Esophagus mucosa (tissue), 1 donor: ENCODE measurements around the gene NUDT21. TPM values are rescaled to one million over a fixed set of nuclear protein-coding genes. Genes with fewer than 3 reads are reported as not detected.
"Not testable (repeated sequence)": the region's sequence is repeated elsewhere in the genome, so short reads cannot be mapped to it uniquely, and the experiment has no call there.

Source experiments
- ATAC-seq: fragments of 200-7000 bp; cut with Tn5 transposase; one replicate; pipeline ENCODE4 v1.9.1; 2020
- total RNA-seq: library from RNA; stranded (reverse); gene quantifications from one replicate; pipeline ENCODE4 v1.2.4, GENCODE V29; 2023
- donor health status: DM: yes; HTN: yes; CAD: no.

Gene NUDT21
- 99.3 TPM for total RNA-seq

- peak; percentile 99 for ATAC-seq
These were observed at the start of gene NUDT21, which contains the start of gene OGFOD1 for GRCh38 chr16:56450986-56451752. Gene NUDT21, minus strand, starts transcription at chr16:56451332. Its CDS starts 130 bp downstream, at chr16:56451202. Gene OGFOD1, plus strand, starts transcription at chr16:56451554. Its CDS starts 59 bp downstream, at chr16:56451613.

- ATAC-seq = no peak
These were observed 42.7 kb upstream of the NUDT21 start for GRCh38 chr16:56493815-56494214.

GRCh38 chr16:56493126-56493525 is 42.0 kb upstream of the NUDT21 start:
- ATAC-seq = no peak

DNA sequence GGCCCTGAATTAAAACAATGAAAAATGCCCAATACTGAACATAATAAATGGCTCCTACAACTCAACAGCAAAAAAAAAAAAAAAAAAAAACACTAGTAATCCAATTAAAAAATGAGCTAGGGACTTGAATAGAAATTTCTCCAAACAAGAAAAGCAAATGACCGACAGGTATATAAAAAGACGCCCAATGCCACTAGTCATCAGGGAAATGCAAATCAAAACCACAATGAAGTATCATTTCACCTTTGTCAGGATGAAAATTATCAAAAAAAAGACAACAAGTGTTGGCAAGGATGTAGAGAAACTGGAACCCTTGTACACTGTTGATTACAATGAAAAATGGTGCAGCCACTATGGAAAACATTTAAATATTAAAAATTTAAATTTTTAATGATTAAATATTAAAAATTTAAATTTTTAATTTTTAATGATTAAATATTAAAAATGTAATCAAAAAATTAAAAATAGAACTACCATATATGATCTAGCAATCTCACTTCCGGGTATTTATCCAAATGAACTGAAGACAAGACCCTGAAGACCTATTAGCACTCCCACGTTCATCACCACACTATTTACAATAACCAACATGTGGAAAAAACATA is 40.6 kb upstream of the NUDT21 start:
- ATAC-seq = no peak

- not testable (repeated sequence) for ATAC-seq
These were observed 37.7 kb upstream of the NUDT21 start for GRCh38 chr16:56488868-56489267.

DNA sequence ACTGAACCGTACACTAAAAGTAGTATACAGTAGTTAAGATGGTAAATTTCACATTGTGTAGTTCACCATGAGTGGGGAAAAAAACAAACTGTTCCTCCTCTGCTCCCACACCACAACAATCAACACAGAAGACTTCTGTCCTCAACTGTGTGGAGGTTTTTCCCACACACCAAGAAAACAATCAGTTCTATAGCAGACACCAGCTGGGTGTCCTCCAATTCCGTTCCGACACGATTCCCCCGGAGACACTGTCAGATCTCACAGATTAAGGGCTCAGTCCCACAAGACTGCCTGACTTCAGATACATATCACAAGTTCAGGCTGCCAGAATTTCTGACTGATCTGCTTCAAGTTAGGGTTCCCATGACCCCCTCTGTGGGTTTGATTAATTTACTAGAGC is 36.9 kb upstream of the NUDT21 start:
- ATAC-seq = no peak

GRCh38 chr16:56483394-56483793 is 32.3 kb upstream of the NUDT21 start:
- ATAC-seq = no peak

GRCh38 chr16:56482683-56483236 is 31.6 kb upstream of the NUDT21 start:
- peak; percentile 58 for ATAC-seq

GRCh38 chr16:56481468-56482122 is 30.5 kb upstream of the NUDT21 start:
- no peak for ATAC-seq

DNA sequence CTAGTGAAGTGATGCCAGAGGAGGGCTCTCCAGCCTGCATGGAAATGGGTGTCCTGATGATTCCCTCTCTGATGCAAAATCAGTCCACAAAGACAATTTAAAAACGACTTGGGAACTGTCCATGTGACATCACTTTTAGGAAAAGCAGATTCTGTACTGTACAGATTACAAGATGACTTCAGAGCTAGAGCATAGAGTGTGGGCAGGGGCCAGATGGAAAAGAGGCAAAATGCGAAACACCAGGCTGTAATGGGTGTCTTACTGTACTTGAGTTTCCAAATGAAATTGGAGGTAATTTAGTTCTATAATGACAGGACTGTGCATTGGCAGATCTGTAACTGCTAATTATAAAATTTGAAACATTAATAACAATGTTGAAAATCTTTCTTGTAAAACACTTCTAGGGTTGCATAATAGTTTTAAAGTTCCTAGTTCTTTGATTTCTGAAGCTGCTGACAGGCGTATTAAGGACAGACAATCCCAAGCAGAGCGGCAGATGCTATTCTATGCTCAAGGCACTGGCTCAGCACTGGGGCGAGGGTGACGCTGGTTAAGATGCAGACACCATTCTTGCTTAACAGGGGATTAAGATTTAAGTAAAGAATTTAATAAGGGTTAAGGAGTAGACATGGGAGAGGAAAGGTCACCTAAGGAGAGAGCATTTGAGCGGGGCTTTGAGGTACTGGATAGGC is 29.8 kb upstream of the NUDT21 start:
- peak; percentile 64 for ATAC-seq

- ATAC-seq = peak; percentile 39
These were observed 28.3 kb upstream of the NUDT21 start for GRCh38 chr16:56479469-56479868.

DNA sequence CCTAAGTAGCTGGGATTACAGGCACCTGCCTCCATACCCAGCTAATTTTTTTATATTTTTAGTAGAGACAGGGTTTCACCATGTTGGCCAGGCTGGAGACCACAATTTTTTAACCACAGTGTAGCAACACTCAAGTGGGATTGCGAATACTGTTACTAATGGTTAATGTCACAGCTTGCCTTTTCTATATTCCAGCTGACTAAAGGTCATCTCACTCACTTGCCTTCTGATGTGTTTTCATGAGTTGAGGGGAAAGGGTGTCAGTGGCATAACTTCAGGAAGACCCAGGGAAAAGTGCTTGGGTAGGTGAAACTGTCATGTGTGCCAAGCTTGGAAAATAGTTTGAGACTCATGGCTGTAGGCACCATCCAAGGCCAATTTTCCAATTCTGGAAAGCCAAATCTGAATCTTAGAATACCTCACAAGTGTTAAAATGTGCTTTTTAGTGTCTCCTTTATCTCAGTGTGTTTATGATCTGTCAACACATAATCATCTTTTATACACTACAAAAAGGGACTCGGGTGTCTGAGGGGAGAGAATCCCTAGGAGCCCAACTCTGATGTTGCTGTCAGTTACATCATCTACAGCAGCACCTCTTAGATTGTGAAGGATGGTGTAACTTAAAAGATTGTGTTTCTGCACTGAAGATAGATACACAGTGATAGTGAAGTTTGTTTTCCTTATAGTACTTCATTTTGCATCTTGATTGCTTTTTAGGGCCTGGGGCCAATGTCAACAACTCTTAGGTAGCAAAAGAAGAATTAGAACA is 27.3 kb upstream of the NUDT21 start:
- ATAC-seq = no peak

DNA sequence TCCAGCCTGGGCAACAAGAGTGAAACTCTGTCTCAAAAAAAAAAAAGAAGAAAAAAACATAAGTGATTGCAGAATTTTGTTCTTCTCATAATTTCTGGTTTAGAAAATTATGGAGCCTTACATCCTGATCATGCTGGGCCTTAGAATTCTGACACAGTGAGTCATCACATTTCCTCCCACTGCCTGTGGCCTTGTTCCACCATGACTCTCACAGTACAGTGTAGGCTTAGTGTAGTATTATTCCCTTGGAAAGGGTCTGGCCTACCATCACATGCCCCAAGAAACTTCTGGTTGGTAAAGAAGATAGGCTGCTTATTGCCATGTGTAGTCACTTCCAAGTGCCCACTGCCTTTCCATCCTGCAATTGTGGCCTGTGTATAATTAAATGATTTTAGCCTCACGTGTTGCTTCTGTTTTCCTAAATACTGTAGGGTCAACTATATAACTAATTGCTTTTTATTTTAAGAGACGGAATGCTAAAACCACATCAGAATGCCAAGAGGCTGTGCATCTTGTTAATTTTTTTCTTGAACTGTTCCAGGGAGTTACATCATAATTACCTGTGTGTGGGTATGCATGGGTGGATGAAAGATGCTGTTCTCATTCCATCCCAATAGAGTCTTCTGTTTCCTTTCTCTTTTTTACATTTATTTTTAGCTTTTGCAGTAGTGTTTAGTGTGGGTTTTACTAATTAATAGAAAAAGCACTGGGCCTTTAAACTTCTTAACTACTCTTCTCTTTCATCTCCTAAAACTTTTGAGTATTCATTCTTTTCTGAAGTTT is 26.2 kb upstream of the NUDT21 start:
- peak; percentile 74 for ATAC-seq

DNA sequence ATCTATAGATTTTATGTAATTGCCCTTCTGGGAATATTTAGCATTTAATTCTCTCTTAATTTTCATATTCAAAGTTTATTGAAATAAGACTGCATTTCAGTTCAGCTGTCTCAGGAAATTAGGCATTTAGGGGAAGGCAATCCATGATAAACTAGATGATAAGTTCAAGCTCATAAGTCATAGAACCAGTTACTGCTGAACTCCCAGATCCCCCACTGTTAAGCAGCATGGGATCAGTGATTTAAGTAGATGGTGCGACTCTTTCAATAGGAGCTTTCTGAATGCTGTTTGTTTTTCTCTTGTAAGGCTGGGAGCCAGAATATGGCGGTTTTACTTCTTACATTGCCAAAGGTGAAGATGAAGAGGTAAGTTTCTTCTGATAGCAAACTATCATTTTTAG is 24.1 kb upstream of the NUDT21 start:
- ATAC-seq = no peak

DNA sequence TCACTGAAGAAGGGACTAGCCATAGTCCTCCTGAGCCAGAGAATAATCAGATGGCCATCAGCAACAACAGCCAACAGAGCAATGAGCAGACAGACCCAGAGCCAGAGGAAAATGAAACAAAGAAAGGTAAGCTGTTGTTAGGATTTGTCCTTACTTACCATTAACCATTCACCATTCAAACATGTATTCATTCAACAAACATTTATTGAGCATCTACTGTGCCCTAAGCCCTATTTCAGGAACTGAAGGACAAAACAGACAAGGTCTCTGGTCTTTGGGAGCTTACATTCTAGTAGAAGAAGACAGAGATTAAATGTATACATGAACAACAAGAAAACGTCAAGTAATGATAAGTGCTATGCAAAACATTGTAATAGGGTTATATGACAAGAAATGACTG is 19.5 kb upstream of the NUDT21 start:
- ATAC-seq = no peak

- ATAC-seq = peak; percentile 91
These were observed 19.1 kb upstream of the NUDT21 start for GRCh38 chr16:56470232-56470631.

GRCh38 chr16:56469748-56470147 is 18.6 kb upstream of the NUDT21 start:
- ATAC-seq = peak; percentile 68

DNA sequence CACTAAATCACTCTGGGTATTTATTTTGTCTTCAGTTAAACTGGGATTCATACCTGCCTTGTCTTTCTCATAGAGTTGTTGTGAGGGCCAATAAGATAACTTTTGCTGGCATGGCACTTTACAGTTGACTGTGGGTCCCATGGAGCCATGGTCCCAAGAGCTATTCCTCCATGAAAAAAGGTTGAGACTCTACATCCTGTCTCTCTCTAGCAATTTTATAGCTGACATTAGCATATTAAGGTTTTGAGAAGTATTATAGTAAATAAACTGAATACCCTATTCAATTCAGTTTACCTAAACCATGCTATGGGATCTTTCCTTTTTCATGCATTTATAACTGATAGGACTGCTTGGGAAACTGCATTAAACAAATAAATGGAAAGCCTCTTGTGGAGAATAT is 17.7 kb upstream of the NUDT21 start:
- no peak for ATAC-seq

DNA sequence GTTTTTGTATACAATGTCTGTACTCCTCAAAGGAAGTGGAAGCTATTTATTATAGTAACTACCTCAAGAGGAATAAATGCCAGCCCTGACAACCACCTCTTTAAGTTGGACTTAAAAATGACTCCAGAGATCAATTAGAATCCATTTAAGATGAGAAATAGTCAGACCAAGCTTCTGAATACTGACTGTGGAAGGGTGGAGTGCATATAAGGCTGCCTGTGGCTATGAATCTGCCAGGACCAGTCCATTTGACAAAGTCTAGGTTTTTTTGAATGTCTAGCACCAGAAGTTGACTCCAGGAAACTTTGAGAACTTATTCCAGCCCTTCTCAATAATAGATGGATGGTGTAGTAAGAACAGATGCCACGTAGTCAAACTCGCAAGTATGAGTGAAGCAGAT is 15.2 kb upstream of the NUDT21 start:
- no peak for ATAC-seq

DNA sequence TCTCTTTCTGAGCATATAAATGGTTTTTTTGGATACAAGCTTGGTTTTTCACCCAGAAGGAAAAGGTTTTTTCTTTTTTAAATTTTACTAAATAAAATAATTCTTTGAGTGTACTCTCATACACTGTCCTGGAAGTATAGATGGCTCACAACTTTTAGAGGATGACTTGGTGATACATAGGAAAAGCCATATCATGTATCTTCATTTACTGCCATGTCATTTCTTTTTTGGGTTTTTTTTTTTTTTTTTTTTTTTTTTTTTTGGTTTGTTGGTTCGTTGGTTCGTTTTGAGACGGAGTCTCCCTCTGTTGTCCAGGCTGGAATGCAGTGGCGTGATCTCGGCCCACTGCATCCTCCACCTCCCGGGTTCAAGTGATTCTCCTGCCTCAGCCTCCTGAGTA is 12.0 kb upstream of the NUDT21 start:
- no peak for ATAC-seq
